Limb (tissue), 2 donors: ENCODE results near the gene IL1B.

ENCODE experiments used
- DNase-seq, 2 donors: peaks; one replicate each; pipeline ENCODE4 v3.0.0-alpha.2; 2016; ENCODE audit errors: extremely low spot score in 2 of 2

Gene IL1B

GRCh38 chr2:112807233-112807807 lies 29.3 kb downstream of the IL1B start:
- DNase-seq: no peak

GRCh38 chr2:112805542-112805941 lies 31.0 kb downstream of the IL1B start:
- no peak for DNase-seq

GRCh38 chr2:112803691-112804521 lies 32.7 kb downstream of the IL1B start:
- no peak for DNase-seq

GRCh38 chr2:112800881-112801583 lies 35.5 kb downstream of the IL1B start:
- no peak for DNase-seq

- no peak for DNase-seq
These were observed 37.3 kb downstream of the IL1B start for GRCh38 chr2:112798979-112799975.

- no peak for DNase-seq
These were observed 40.1 kb downstream of the IL1B start for GRCh38 chr2:112796486-112796885.

- no peak for DNase-seq
These were observed 40.8 kb downstream of the IL1B start for GRCh38 chr2:112795774-112796173.

- DNase-seq: no peak
These were observed 41.7 kb downstream of the IL1B start for GRCh38 chr2:112794841-112795240.

- no peak for DNase-seq
These were observed 42.3 kb downstream of the IL1B start for GRCh38 chr2:112794131-112794733.

- DNase-seq: no peak
These were observed 43.1 kb downstream of the IL1B start for GRCh38 chr2:112793449-112793978.

GRCh38 chr2:112792419-112792818 lies 44.2 kb downstream of the IL1B start:
- no peak for DNase-seq

GRCh38 chr2:112791693-112792230 lies 44.8 kb downstream of the IL1B start:
- DNase-seq: no peak

- DNase-seq: no peak
These were observed 45.6 kb downstream of the IL1B start for GRCh38 chr2:112791019-112791418.

GRCh38 chr2:112790305-112790704 lies 46.3 kb downstream of the IL1B start:
- DNase-seq: no peak

- no peak for DNase-seq
These were observed 47.4 kb downstream of the IL1B start for GRCh38 chr2:112789186-112789585.

- no peak for DNase-seq
These were observed 47.9 kb downstream of the IL1B start for GRCh38 chr2:112788653-112789052.

GRCh38 chr2:112787729-112788393 lies 48.7 kb downstream of the IL1B start:
- DNase-seq: no peak

- no peak for DNase-seq
These were observed 49.3 kb downstream of the IL1B start for GRCh38 chr2:112787294-112787693.
